HG02970 (cell line): ENCODE measurements around the gene CD200R1.

ENCODE experiments used
- ATAC-seq: cut with Tn5 transposase; IDR thresholded peaks from one replicate; pipeline ENCODE4 v1.9.1; 2021; ENCODE audit warnings: mild to moderate bottlenecking, moderate library complexity, moderate number of reproducible peaks; ENCODE audit not compliant: unreplicated experiment, low FRiP score

The CD200R1 gene

DNA sequence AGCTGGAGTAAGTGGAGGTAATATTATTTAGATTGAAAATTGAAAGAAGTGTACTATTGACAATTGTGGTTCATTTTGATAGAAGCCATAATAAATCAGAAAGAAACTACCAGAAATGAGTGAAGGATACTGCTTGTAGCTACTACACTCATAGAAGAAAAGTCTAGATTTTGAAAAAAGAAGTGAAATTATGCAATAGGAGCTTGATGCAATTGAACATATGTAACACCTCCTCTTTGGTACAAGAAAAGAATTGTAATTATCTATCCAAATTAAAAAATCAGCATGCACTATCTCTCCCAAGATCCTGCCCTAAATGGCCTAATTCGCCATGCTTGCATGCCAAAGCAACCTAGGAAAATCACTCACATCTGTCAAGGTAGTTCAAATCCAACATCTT is 77.1 kb downstream of the CD200R1 start:
- no peak for ATAC-seq

- no peak for ATAC-seq
Measured at GRCh38 chr3:112894258-112894657, 80.6 kb downstream of the CD200R1 start.

DNA sequence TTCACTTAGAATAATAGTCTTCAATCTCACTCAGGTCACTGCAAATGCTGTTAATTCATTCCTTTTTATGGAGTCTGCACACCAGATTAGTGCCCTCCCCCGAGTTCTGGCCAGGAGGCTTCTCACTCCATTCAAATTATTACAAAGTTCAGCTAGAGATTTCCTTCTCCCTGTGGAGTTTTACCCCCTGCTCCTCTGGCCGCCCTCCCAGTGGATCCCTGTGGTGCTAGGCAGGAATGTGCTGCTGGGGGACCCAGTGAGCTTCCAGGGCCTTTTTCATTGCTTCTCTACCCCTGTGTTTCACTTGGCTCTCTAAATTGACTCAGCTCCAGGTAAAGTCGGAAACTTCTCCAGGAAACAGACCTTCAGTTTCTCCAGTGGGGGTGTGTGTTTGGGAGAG is 85.5 kb downstream of the CD200R1 start:
- ATAC-seq, result no peak

DNA sequence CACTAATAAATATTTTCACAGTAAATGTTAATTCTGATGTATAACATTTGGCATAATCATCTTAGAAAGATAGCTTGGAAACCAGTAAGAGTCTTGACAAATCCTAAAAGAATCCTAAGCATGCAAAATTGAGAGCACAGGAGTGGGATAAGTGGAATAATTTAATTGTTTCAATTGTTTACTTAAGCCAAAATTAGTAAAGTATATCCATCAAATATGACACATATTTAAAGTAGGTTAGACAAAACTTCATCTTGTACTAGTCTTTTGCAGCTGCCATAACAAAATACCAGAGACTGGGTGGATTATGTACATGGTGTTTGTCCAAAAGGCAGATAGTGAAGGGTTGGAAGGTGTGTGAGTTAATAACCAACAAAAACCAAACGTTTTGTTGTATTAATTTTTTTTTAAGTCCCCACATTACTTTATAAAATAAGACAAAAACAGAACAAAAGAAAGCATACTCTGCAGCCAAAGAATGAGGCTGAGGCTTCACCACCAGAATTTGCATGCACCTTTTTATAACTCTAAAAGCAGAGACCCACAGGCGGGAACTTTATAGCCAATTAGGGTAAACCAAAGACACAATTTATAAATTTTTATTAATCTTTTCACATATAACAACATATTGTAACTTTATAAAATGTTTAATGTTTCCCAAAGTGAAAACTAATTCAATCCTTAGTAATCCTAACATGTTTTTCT is 86.4 kb downstream of the CD200R1 start:
- ATAC-seq, result no peak

DNA sequence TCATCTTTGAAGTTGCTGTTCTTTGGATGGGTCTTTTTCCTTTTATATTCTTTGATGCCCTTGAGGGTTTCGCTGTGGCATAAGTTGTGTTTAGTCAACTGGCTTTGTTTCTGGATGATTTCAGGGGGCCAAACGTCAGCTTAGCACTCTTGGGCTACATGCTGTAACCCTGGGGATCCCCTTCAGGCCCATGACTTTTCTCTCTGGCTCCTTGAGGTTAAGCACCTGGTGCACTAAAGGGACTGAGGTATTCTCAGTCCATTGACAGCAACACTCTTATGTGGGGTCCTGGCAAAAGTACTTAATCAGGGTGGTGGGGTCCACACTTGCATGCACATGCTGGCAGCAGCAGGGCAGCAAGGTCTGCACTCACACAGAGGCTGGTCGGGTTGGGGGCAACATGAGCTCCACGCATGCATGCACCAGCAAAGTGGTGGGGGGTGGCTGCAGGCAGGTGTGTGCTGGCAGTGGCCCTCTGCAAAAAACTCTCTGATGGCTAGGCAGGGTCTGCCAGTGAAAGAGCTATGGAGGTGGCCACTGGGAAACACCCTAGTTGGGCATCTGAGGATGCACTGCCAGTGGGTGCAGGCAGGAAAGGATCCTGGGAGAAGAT is 90.1 kb downstream of the CD200R1 start:
- no peak for ATAC-seq

GRCh38 chr3:112881891-112882290 is 93.0 kb downstream of the CD200R1 start:
- ATAC-seq, result no peak

DNA sequence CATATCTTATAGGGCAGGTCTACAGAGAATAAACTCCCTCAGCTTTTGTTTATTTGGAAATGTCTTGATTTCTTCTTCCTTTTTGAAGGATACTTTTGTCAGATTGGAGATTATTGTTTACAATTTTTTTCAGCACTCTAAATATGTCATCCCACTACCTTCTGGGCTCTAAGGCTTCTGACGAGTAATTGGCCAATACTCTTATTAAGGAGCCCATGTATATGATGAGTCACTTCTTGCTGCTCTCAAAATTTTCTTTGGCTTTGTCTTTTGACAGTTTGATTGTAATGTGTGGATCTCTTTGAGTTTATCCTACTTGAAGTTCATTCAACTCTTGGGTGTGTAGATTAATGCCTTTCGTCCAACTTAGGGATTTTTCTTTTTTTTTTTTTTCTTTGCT is 99.3 kb downstream of the CD200R1 start:
- ATAC-seq, result no peak

- ATAC-seq, result no peak
Measured at GRCh38 chr3:112874725-112875124, 100.2 kb downstream of the CD200R1 start.

GRCh38 chr3:112873632-112874031 is 101.3 kb downstream of the CD200R1 start:
- peak; percentile 67 for ATAC-seq

- no peak for ATAC-seq
Measured at GRCh38 chr3:112871735-112872134, 103.2 kb downstream of the CD200R1 start.
